Muscle layer of colon (tissue), 2 donors: ENCODE results near the gene SCN9A.
"Not testable (repeated sequence)": the region's sequence is repeated elsewhere in the genome, so short reads cannot be mapped to it uniquely, and the experiment has no call there.

Source experiments
- H3K27ac ChIP-seq: one replicate; pipeline ENCODE4 v1.7.0; 2013; ENCODE audit warnings: low read depth, mild to moderate bottlenecking, low read length, moderate library complexity
- H3K27me3 ChIP-seq, 2 donors: one replicate each; pipeline ENCODE4 v1.7.0; 2013; ENCODE audit warnings: low read length in 2 of 2, mild to moderate bottlenecking in 2 of 2; ENCODE audit not compliant: insufficient read depth in 2 of 2, control insufficient read depth in 1 of 2
- H3K36me3 ChIP-seq: one replicate; pipeline ENCODE4 v1.7.0; 2013; ENCODE audit warnings: mild to moderate bottlenecking, low read length; ENCODE audit not compliant: insufficient read depth
- H3K4me1 ChIP-seq: one replicate; pipeline ENCODE4 v1.7.0; 2013; ENCODE audit warnings: mild to moderate bottlenecking, low read length; ENCODE audit not compliant: insufficient read depth
- H3K4me3 ChIP-seq, 2 donors: one replicate each; pipeline ENCODE4 v1.7.0; 2013; ENCODE audit warnings: low read length in 2 of 2, low read depth in 1 of 2, mild to moderate bottlenecking in 1 of 2, moderate library complexity in 1 of 2
- H3K9ac ChIP-seq: one replicate; pipeline ENCODE4 v1.7.0; 2013; ENCODE audit warnings: low read length
- H3K9me3 ChIP-seq: one replicate; pipeline ENCODE4 v1.7.0; 2013; ENCODE audit warnings: mild to moderate bottlenecking, low read length
- donor health status: abdominal sarcoma.
- donor health status: Adenocarcinoma of cecum.

SCN9A gene

DNA sequence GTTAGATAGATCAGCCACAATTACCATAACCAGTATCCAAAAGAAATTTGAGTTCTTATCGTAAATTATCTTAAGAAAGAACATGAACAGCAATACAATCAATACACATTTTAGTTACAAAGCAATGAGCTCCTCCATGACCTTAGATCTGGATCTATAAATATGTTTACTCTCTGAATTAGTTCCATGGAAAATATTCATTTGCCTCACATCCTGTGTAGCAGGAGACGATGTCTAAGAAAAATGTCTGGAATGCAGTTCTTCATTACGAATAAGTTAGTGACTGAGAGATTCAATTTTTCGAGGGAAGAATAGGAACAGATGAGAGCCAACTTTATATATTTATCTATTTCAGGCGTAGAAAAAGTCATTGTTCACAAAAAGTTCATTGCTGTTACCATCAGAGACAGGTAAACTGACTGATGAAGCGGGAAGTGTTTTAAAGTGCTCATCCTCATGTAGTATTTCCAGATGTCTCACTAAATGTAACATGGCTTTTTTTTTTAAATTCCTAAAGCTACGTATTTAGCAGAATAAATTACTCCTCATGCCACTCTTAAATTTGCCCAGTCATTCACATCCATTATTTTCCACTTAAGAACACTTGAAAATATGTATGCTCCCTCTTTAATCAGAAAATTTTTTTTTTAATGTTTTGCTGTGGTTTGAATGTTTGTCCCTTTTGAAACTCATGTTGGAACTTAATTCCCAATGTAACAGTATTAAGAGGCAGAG lies 141.5 kb downstream of the SCN9A start:
- Histone ChIP-seq H3K27ac (no peak overlapping the region), H3K4me3 (no peak overlapping the region), H3K36me3 (no peaks in the 10 kb centered on the region), H3K9ac (no peak overlapping the region), H3K4me1 (no peaks in the 10 kb centered on the region), H3K27me3 (no peaks in the 10 kb centered on the region), H3K9me3 (no peaks in the 10 kb centered on the region)

DNA sequence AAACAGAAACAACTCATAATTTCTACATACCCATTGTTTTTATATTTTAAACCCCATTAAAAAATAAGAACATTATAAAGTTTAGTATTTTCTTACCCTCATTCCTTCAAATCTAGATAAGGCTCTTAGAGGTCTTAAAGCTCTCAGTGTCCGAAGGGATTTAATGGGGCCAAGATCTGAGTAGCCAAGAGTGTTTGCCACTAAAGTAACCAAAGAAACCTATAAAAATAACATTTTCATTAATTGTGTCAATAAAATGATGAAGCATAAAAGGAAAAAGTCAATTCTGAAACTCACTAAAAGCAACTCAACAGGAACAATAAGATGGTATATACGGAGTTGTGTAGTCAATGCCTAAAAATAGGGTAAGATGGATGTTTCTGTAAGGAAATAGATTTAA lies 142.5 kb downstream of the SCN9A start:
- Histone ChIP-seq H3K4me1 (no peaks in the 10 kb centered on the region), H3K27ac (no peak overlapping the region), H3K9ac (no peak overlapping the region), H3K4me3 (no peak overlapping the region), H3K27me3 (no peaks in the 10 kb centered on the region), H3K9me3 (no peaks in the 10 kb centered on the region), H3K36me3 (no peaks in the 10 kb centered on the region)

DNA sequence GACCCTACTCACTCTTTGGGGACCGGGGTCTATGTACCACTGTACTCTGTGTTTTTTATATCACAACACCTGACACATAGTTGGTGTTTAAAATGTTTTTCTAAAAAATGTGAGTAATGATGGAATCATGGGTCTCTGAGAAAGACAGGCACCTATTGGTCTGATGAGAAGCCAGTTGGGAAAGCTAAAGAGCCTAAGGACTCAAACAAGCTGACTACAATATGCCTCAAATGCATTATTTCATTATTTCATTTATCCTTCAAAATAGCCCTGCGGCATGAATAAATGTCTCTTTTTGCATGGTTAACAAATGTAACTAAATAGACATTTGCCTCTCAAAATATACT lies 145.0 kb downstream of the SCN9A start:
- H3K27ac ChIP-seq, result no peak overlapping the region
- H3K36me3 ChIP-seq, result no peaks in the 10 kb centered on the region
- H3K4me3 ChIP-seq, result no peak overlapping the region
- H3K9ac ChIP-seq, result no peak overlapping the region
- H3K9me3 ChIP-seq, result no peaks in the 10 kb centered on the region
- no peaks in the 10 kb centered on the region for H3K4me1 ChIP-seq
- H3K27me3 ChIP-seq, result no peaks in the 10 kb centered on the region

- no peak overlapping the region for H3K27ac ChIP-seq
- no peak overlapping the region for H3K9ac ChIP-seq
- no peaks in the 10 kb centered on the region for H3K9me3 ChIP-seq
- no peaks in the 10 kb centered on the region for H3K27me3 ChIP-seq
- H3K36me3 ChIP-seq, result no peaks in the 10 kb centered on the region
- H3K4me1 ChIP-seq, result no peaks in the 10 kb centered on the region
- H3K4me3 ChIP-seq, result no peak overlapping the region
Measured at GRCh38 chr2:166230024-166230723, 145.6 kb downstream of the SCN9A start.

- Histone ChIP-seq H3K4me1 (no peaks in the 10 kb centered on the region), H3K9ac (no peak overlapping the region), H3K27ac (no peak overlapping the region), H3K9me3 (no peaks in the 10 kb centered on the region), H3K36me3 (no peaks in the 10 kb centered on the region), H3K4me3 (no peak overlapping the region), H3K27me3 (no peaks in the 10 kb centered on the region)
Measured at GRCh38 chr2:166229678-166230023, 146.1 kb downstream of the SCN9A start.

DNA sequence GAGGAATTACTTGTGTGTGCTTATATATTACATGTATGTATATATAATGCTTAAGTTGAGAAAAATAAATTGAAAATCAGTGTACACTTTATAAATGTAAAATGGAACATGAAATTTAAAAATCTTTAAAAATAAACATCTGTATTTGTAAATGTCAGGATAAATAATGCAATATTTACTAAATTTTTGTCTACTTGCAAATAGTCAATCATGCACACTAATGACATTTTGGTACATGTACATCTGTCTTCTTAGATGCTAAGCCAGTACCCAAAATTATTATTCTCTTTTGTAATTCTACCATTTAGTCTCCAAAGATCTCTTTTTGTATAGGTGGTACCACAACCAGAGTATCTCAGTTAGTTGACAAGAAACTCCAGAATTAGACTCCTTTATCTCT lies 151.5 kb downstream of the SCN9A start:
- H3K27ac ChIP-seq, result no peak overlapping the region
- H3K9me3 ChIP-seq, result no peaks in the 10 kb centered on the region
- H3K27me3 ChIP-seq, result no peaks in the 10 kb centered on the region
- no peaks in the 10 kb centered on the region for H3K36me3 ChIP-seq
- H3K4me1 ChIP-seq, result no peaks in the 10 kb centered on the region
- no peak overlapping the region for H3K4me3 ChIP-seq
- H3K9ac ChIP-seq, result no peak overlapping the region

GRCh38 chr2:166223298-166223697 lies 152.4 kb downstream of the SCN9A start:
- Histone ChIP-seq H3K27ac (no peak overlapping the region), H3K4me1 (no peaks in the 10 kb centered on the region), H3K36me3 (no peaks in the 10 kb centered on the region), H3K27me3 (no peaks in the 10 kb centered on the region), H3K4me3 (no peak overlapping the region), H3K9ac (no peak overlapping the region), H3K9me3 (no peaks in the 10 kb centered on the region)

DNA sequence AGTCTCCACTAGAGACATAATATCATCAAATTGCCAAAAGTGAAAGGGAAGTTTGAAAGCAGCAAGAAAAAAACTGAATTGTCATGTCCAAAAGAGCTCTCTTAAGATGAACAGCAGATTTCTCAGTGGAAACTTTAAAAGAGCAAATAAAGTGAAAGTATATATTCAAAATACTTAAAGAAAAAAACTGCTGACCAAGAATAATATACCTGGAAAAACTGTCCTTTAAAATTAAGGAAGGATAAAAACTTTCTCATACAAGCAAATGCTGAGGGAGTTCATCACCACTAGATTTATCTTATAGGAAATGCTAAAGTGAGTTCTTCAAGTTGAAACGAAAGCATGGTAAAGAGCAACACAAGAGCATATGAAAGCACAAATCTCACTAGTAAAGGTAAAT lies 164.7 kb downstream of the SCN9A start:
- Histone ChIP-seq H3K27me3 (no peaks in the 10 kb centered on the region), H3K9ac (no peak overlapping the region), H3K36me3 (no peaks in the 10 kb centered on the region), H3K4me3 (no peak overlapping the region), H3K27ac (no peak overlapping the region), H3K9me3 (no peaks in the 10 kb centered on the region), H3K4me1 (no peaks in the 10 kb centered on the region)

DNA sequence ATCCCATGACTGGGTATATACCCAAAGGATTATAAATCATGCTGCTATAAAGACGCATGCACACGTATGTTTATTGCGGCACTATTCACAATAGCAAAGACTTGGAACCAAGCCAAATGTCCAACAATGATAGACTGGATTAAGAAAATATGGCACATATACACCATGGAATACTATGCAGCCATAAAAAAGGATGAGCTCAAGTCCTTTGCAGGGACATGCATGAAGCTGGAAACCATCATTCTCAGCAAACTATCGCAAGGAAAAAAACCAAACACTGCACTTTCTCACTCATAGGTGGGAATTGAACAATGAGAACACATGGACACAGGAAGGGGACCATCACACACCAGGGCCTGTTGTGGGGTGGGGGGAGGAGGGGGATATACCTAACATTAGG lies 165.8 kb downstream of the SCN9A start:
- not testable (repeated sequence) for H3K27me3 ChIP-seq, H3K9me3 ChIP-seq, H3K4me3 ChIP-seq, H3K36me3 ChIP-seq, H3K9ac ChIP-seq, H3K4me1 ChIP-seq, H3K27ac ChIP-seq

DNA sequence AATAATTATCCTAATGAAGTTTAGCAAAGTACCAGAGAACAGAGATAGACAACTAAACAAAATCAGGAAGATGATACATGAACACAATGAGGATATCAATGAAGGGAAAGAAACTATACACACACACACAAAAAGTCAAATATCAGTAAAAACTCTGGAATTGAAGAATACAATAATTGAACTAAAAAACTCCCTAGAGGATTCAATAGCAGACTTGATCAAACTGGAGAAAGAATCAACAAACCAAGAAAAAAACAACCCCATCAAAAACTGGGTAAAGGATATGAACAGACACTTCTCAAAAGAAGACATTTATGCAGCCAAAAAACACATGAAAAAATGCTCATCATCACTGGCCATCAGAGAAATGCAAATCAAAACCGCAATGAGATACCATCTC lies 166.4 kb downstream of the SCN9A start:
- H3K36me3 ChIP-seq, H3K4me1 ChIP-seq, H3K9ac ChIP-seq, H3K4me3 ChIP-seq, H3K27me3 ChIP-seq, H3K27ac ChIP-seq, H3K9me3 ChIP-seq: not testable (repeated sequence)

DNA sequence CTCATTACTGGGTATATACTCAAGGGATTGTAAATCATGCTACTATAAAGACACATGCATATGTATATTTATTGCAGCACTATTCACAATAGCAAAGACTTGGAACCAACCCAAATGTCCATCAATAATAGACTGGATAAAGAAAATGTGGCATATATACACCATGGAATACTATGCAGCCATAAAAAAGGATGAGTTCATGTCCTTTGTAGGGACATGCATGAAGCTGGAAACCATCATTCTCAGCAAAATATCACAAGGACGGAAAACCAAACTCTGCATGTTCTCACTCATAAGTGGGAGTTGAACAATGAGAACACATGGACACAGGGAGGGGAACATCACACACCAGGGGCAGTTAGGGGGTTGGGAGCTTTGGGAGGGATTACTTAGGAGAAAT lies 169.6 kb downstream of the SCN9A start:
- H3K4me3 ChIP-seq, H3K36me3 ChIP-seq, H3K9ac ChIP-seq, H3K4me1 ChIP-seq, H3K27me3 ChIP-seq, H3K27ac ChIP-seq, H3K9me3 ChIP-seq: not testable (repeated sequence)

DNA sequence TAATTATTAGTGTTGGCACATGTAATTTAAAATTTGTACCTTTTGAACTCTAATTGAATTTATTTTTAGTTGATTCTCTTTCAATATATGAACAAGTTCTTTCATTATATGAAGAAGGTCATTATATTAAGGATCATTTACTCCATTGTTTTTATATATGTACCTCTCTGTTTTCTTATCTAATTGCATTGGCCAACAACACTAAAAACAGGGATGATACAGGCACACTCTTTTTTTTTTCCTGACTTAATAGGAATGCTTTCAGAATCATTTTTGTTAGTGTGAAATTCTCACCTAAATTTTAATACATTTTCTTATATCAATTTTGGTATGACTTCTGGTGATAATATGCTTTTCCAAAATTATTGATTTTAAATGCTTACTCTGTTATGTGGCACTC lies 173.0 kb downstream of the SCN9A start:
- H3K4me3 ChIP-seq, result no peak overlapping the region
- no peak overlapping the region for H3K27ac ChIP-seq
- peaks cover 9% of the 10 kb centered on the region for H3K36me3 ChIP-seq
- H3K9ac ChIP-seq, result no peak overlapping the region
- no peaks in the 10 kb centered on the region for H3K4me1 ChIP-seq
- H3K27me3 ChIP-seq, result no peaks in the 10 kb centered on the region
- H3K9me3 ChIP-seq, result no peaks in the 10 kb centered on the region
